OCI-LY1 (cell line): Measurements from ENCODE around the gene MAP1A.
"Not testable (repeated sequence)": the region's sequence is repeated elsewhere in the genome, so short reads cannot be mapped to it uniquely, and the experiment has no call there.

Source experiments
- EZH2 ChIP-seq: fragments of 200-600 bp; sonication (generic), shearing (Covaris generic); IDR thresholded peaks from 2 replicates; pipeline ENCODE4 v1.8.0; 2017; ENCODE audit warnings: borderline replicate concordance, mixed run types, mild to moderate bottlenecking, antibody characterized with exemption, low read length, moderate library complexity, mixed read lengths
- TF ChIP-seq, protein P1 (sequence below): fragments of 200-600 bp; sonication (generic), shearing (Covaris generic); IDR thresholded peaks from 2 replicates; pipeline ENCODE4 v1.5.1; 2017; ENCODE audit warnings: mild to moderate bottlenecking, antibody characterized with exemption, low read length, moderate library complexity, mixed read lengths

DNA sequence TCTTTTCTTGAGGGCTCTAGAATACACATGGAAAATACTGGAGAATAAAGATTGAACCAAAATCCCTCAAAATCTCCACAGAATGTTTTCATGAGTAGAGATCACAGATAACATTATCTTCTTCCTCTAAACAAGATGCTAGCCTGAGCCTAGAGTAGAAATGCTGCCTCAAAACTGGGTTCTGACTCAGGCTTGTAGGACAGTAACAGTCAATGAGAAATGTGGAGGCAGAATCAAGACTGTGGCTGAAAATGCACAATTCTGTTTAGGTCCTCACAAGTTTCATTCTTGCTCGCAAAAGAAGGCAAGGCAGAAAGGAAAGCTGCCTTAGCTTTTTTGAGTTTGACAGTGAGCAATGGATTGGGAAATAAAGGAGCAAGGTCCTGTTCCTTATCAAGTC lies 57.2 kb downstream of the MAP1A start:
- TF ChIP-seq, protein P1, sequence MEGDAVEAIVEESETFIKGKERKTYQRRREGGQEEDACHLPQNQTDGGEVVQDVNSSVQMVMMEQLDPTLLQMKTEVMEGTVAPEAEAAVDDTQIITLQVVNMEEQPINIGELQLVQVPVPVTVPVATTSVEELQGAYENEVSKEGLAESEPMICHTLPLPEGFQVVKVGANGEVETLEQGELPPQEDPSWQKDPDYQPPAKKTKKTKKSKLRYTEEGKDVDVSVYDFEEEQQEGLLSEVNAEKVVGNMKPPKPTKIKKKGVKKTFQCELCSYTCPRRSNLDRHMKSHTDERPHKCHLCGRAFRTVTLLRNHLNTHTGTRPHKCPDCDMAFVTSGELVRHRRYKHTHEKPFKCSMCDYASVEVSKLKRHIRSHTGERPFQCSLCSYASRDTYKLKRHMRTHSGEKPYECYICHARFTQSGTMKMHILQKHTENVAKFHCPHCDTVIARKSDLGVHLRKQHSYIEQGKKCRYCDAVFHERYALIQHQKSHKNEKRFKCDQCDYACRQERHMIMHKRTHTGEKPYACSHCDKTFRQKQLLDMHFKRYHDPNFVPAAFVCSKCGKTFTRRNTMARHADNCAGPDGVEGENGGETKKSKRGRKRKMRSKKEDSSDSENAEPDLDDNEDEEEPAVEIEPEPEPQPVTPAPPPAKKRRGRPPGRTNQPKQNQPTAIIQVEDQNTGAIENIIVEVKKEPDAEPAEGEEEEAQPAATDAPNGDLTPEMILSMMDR: not testable (repeated sequence)
- not testable (repeated sequence) for TF ChIP-seq EZH2
